HCT116 (cell line): Measurements from ENCODE around the gene EPB41L5. TPM values are rescaled to one million over a fixed set of nuclear protein-coding genes. Genes with fewer than 3 reads are reported as not detected.

Experiments
- ATAC-seq: fragments of 200-7000 bp; cut with Tn5 transposase; 2 replicates; pipeline ENCODE4 v1.9.1; 2020; ENCODE audit warnings: mild to moderate bottlenecking, moderate library complexity
- BruUV-seq: library from RNA; stranded (reverse); fragments of 400-500 nt; replicated peaks from 2 replicates; lab custom pipeline; 2021; lab: Mats Ljungman, UMichigan
- CTCF ChIA-PET: fragments of 300-600 bp; sonication (Branson Sonifier 250); formaldehyde crosslinking; loops from one replicate; lab custom pipeline; 2021; ENCODE audit warnings: antibody characterized with exemption; lab: Charles Lee
- POLR2A ChIA-PET: fragments of 300-600, 350-600 bp; sonication (Branson Sonifier 250); formaldehyde crosslinking; loops from one replicate; lab custom pipeline; 2021; ENCODE audit warnings: antibody characterized with exemption; lab: Charles Lee
- RAD21 ChIA-PET, 2 experiments: fragments of 300-600 bp; sonication (Branson Sonifier 250); formaldehyde crosslinking; loops; one replicate each; lab custom pipeline; 2023; ENCODE audit warnings: low total read pairs in 2 of 2; ENCODE audit not compliant: uncharacterized antibody in 2 of 2, unreplicated experiment in 2 of 2, low non-redundant PET in 1 of 2; lab: Charles Lee
- DNase-seq: peaks from one replicate; pipeline ENCODE4 v3.0.0-alpha.2; 2010; ENCODE audit warnings: low read depth, low spot score
- H2AFZ ChIP-seq: fragments of 200-600 bp; shearing (Covaris generic), sonication (generic); 2 replicates; pipeline ENCODE4 v1.6.1; 2017; ENCODE audit warnings: low read depth, mixed run types, mixed read lengths, antibody characterized with exemption, low read length; ENCODE audit not compliant: poor library complexity, severe bottlenecking
- H3K27ac ChIP-seq: 2 replicates; pipeline ENCODE4 v1.5.1; 2012; ENCODE audit warnings: low read depth, low read length
- H3K27me3 ChIP-seq: fragments of 200-600 bp; sonication (generic); 2 replicates; pipeline ENCODE4 v1.6.1; 2016; ENCODE audit warnings: mixed run types, low read length, mixed read lengths; ENCODE audit not compliant: insufficient read depth
- H3K36me3 ChIP-seq, 2 experiments: fragments of 200-500 bp in 1 of 2; fragments of 200-600 bp in 1 of 2; sonication (Bioruptor generic) in 1 of 2; sonication (generic) in 1 of 2; 2 replicates each; pipeline versions ENCODE4 v1.5.1 to v1.6.1; 2014 to 2016; ENCODE audit warnings: low read length in 2 of 2, inconsistent platforms in 1 of 2, mixed read lengths in 1 of 2, mixed run types in 1 of 2; ENCODE audit not compliant: insufficient read depth in 2 of 2, control insufficient read depth in 1 of 2
- H3K4me1 ChIP-seq, 2 experiments: fragments of 200-600 bp in 1 of 2; sonication (generic) in 1 of 2; 2 replicates each; pipeline versions ENCODE4 v1.5.1 to v1.6.1; 2012 to 2017; ENCODE audit warnings: low read length in 2 of 2, inconsistent platforms in 1 of 2, mild to moderate bottlenecking in 1 of 2, mixed read lengths in 1 of 2, mixed run types in 1 of 2, moderate library complexity in 1 of 2; ENCODE audit not compliant: insufficient read depth in 2 of 2, control insufficient read depth in 1 of 2
- H3K4me2 ChIP-seq: fragments of 200-600 bp; sonication (generic); 2 replicates; pipeline ENCODE4 v1.6.1; 2017; ENCODE audit warnings: mixed run types, low read length, mixed read lengths
- H3K4me3 ChIP-seq, 2 experiments: fragments of 200-600 bp in 1 of 2; sonication (generic) in 1 of 2; replicated peaks in 1 of 2; 2 replicates each; pipeline ENCODE4 v1.5.1; 2011 to 2016; ENCODE audit warnings: low read length in 2 of 2, control low read depth in 1 of 2, low read depth in 1 of 2, mild to moderate bottlenecking in 1 of 2, mixed read lengths in 1 of 2, mixed run types in 1 of 2
- H3K79me2 ChIP-seq: fragments of 200-600 bp; sonication (generic); 2 replicates; pipeline ENCODE4 v1.6.1; 2017; ENCODE audit warnings: mild to moderate bottlenecking, mixed run types, low read length, moderate library complexity, mixed read lengths; ENCODE audit not compliant: insufficient read depth
- H3K9ac ChIP-seq: fragments of 200-600 bp; sonication (generic); 2 replicates; pipeline ENCODE4 v1.6.1; 2016; ENCODE audit warnings: low read length, mixed read lengths
- H3K9me2 ChIP-seq: fragments of 200-600 bp; sonication (generic), shearing (Covaris generic); 2 replicates; pipeline ENCODE4 v1.6.1; 2017; ENCODE audit warnings: mixed run types, mild to moderate bottlenecking, moderate library complexity; ENCODE audit not compliant: insufficient read depth
- H3K9me3 ChIP-seq, 2 experiments: fragments of 200-500 bp in 1 of 2; fragments of 200-600 bp in 1 of 2; sonication (Bioruptor generic) in 1 of 2; sonication (generic) in 1 of 2; 2 replicates each; pipeline ENCODE4 v1.6.1; 2014 to 2017; ENCODE audit warnings: low read length in 2 of 2, mixed read lengths in 2 of 2, inconsistent platforms in 1 of 2, low read depth in 1 of 2, mild to moderate bottlenecking in 1 of 2, mixed run types in 1 of 2, moderate library complexity in 1 of 2; ENCODE audit not compliant: control insufficient read depth in 1 of 2, insufficient read depth in 1 of 2
- H4K20me1 ChIP-seq: fragments of 200-600 bp; sonication (generic), shearing (Covaris generic); 2 replicates; pipeline ENCODE4 v1.6.1; 2017; ENCODE audit warnings: mixed run types, mild to moderate bottlenecking, moderate library complexity; ENCODE audit not compliant: insufficient read depth
- ATF3 ChIP-seq: IDR thresholded peaks from 2 replicates; pipeline ENCODE4 v1.6.1; 2012
- CBX3 ChIP-seq: IDR thresholded peaks from 2 replicates; pipeline ENCODE4 v1.6.1; 2012; ENCODE audit warnings: low read depth
- CEBPB ChIP-seq: IDR thresholded peaks from 2 replicates; pipeline ENCODE4 v1.6.1; 2012; ENCODE audit warnings: low read depth
- CTCF ChIP-seq, 3 experiments: fragments of 200-600 bp in 1 of 3; sonication (generic) in 1 of 3; IDR thresholded peaks in 2 of 3; conservative IDR thresholded peaks in 1 of 3; 2 replicates each; pipeline ENCODE4 v1.5.1; 2012 to 2017; ENCODE audit warnings: low read depth in 2 of 3, low read length in 2 of 3, antibody characterized with exemption in 1 of 3, borderline replicate concordance in 1 of 3, control low read depth in 1 of 3, mild to moderate bottlenecking in 1 of 3, mixed read lengths in 1 of 3, mixed run types in 1 of 3, moderate library complexity in 1 of 3; ENCODE audit not compliant: insufficient read depth in 1 of 3
- ELF1 ChIP-seq: IDR thresholded peaks from 2 replicates; pipeline ENCODE4 v1.6.1; 2012; ENCODE audit warnings: low read depth, borderline replicate concordance
- EZH2 ChIP-seq: fragments of 200-600 bp; sonication (generic); IDR thresholded peaks from 2 replicates; pipeline ENCODE4 v1.6.1; 2017; ENCODE audit warnings: antibody characterized with exemption, mixed run types
- EZH2phosphoT487 ChIP-seq: fragments of 200-600 bp; IDR thresholded peaks from 2 replicates; pipeline ENCODE4 v1.6.1; 2018; ENCODE audit warnings: antibody characterized with exemption, borderline replicate concordance
- JUND ChIP-seq: IDR thresholded peaks from 2 replicates; pipeline ENCODE4 v1.6.1; 2012
- MAX ChIP-seq: IDR thresholded peaks from 2 replicates; pipeline ENCODE4 v1.6.1; 2012
- POLR2A ChIP-seq: IDR thresholded peaks from 2 replicates; pipeline ENCODE4 v1.7.0; 2011; ENCODE audit warnings: borderline replicate concordance; ENCODE audit not compliant: insufficient read depth, insufficient read length; ENCODE audit errors: extremely low read depth
- POLR2AphosphoS5 ChIP-seq: IDR thresholded peaks from 2 replicates; pipeline ENCODE4 v1.6.1; 2011; ENCODE audit warnings: mild to moderate bottlenecking, low read depth, low read length, moderate library complexity
- RAD21 ChIP-seq: IDR thresholded peaks from 2 replicates; pipeline ENCODE4 v1.6.1; 2012; ENCODE audit warnings: low read depth, mild to moderate bottlenecking
- SIN3A ChIP-seq: IDR thresholded peaks from 2 replicates; pipeline ENCODE4 v1.6.1; 2012; ENCODE audit warnings: low read depth
- SP1 ChIP-seq: IDR thresholded peaks from 2 replicates; pipeline ENCODE4 v1.6.1; 2012; ENCODE audit warnings: low read depth
- SRF ChIP-seq: IDR thresholded peaks from 2 replicates; pipeline ENCODE4 v1.6.1; 2012; ENCODE audit warnings: low read depth
- YY1 ChIP-seq: IDR thresholded peaks from 2 replicates; pipeline ENCODE4 v1.6.1; 2011; ENCODE audit warnings: low read length, low read depth, moderate library complexity, mild to moderate bottlenecking; ENCODE audit not compliant: insufficient replicate concordance; ENCODE audit errors: extremely low read depth
- ZFX ChIP-seq: fragments of 450-650 bp; IDR thresholded peaks from 2 replicates; pipeline ENCODE4 v1.6.1; 2017
- ZNF274 ChIP-seq: fragments of 200-500 bp; sonication (Bioruptor generic); IDR thresholded peaks from 2 replicates; pipeline ENCODE4 v1.6.1; 2014; ENCODE audit warnings: mild to moderate bottlenecking, low read depth, low read length, inconsistent platforms
- intact Hi-C: fragments of 100-400 bp; cut with micrococcal nuclease; formaldehyde crosslinking; loops from 2 replicates; pipeline ENCODE4 v1.10.0; 2022
- total RNA-seq: library from RNA; stranded (reverse); gene quantifications from one replicate; pipeline ENCODE4 v1.2.1, GENCODE V29; 2021; ENCODE audit not compliant: unreplicated experiment

The EPB41L5 gene
- total RNA-seq, 1 experiment from 2014 or later: 14.7 TPM

GRCh38 chr2:120128216-120128615 lies 115.3 kb downstream of the EPB41L5 start:
- Histone ChIP-seq H3K4me2 (no peak overlapping the region), H3K9me3 (no peaks in the 10 kb centered on the region), H3K4me3 (no peak overlapping the region), H3K27me3 (no peaks in the 10 kb centered on the region), H3K9ac (no peak overlapping the region), H3K9me2 (no peaks in the 10 kb centered on the region), H4K20me1 (no peaks in the 10 kb centered on the region), H3K27ac (no peak overlapping the region), H3K79me2 (no peaks in the 10 kb centered on the region), H3K36me3 (no peaks in the 10 kb centered on the region), H2AFZ (no peak overlapping the region), H3K4me1 (no peaks in the 10 kb centered on the region)
- TF ChIP-seq JUND: no peak
- TF ChIP-seq CBX3: no peak
- no peak for TF ChIP-seq SRF
- no peak for TF ChIP-seq ATF3
- no peak for TF ChIP-seq MAX
- no peak for TF ChIP-seq CTCF (IDR thresholded peaks at IDR 0.05 in 2 of 3, conservative IDR thresholded peaks at IDR 0.05 in 1 of 3; ENCODE audit: borderline replicate concordance in 1 of 3, insufficient read depth in 1 of 3, low read depth in 2 of 3, low read length in 2 of 3)
- TF ChIP-seq EZH2: no peak
- TF ChIP-seq POLR2AphosphoS5: no peak
- TF ChIP-seq SP1: no peak
- TF ChIP-seq YY1: no peak
- no peak for TF ChIP-seq ZNF274
- no peak for TF ChIP-seq EZH2phosphoT487
- TF ChIP-seq POLR2A: no peak
- no peak for TF ChIP-seq SIN3A
- TF ChIP-seq ZFX: no peak
- TF ChIP-seq ELF1: no peak
- TF ChIP-seq RAD21: no peak
- no peak for TF ChIP-seq CEBPB
- BruUV-seq: no TSS peak
- CTCF ChIA-PET: no interaction called here
- RAD21 ChIA-PET: no interaction called here
- POLR2A ChIA-PET: no interaction called here
- no peak for ATAC-seq
- intact Hi-C loops: no loop called here
- no peak for DNase-seq
